T follicular helper cell (primary cell): ENCODE data around the gene FAM3A.
A peak's percentile ranks its signal among the peaks of the same experiment; 100 is the strongest.

Experiments
- DNase-seq: peaks from one replicate; pipeline ENCODE4 v3.0.0-alpha.2; 2020; ENCODE audit warnings: low read depth

FAM3A gene

DNA sequence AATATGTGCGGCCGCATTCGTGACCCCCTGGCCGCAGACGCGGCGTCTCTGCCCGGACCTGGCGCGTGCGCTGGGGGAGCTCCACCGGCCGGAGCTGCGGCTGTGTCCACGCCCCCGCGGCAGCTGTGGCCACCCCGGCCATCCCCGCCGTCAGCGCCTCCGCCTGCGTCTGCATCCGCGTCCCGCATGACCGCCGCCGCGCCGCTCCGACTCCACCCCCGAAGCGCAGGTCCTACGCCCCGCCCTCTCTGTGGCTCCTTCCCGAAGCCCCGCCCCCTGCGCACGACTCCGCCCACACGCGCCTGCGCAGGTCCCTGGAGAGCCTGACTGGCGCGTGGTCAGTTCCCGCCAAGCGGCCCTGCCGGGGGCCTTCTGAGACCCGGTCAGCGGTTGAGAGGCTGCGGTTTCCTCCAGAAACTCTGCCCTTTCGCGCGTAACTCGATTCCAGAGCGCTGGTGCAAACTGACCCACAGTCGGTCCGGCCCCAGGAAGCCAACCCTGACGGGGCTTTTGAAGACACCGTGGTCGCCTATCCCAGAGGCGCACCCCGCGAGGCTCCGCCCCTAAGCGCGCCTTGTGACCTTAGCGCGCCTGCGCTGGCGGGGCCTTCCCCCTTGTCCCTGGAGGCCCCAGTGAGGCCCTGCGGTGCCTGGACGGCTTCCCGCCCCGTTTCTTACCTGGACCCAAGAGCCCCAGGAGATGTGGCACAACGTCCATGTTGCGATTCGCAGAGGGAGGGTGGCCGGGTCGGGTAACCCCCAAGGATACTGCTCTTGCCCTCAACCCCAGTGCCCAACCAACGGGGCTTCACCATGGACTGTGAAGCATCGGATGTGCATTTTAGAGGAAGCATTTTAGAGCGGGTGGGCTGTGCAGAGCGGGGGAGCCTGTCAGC is 37.1 kb downstream of the FAM3A start, which contains the start of gene LAGE3:
LAGE3 (minus strand) TSS at position 554 of the 895 bp plus-strand sequence; CDS start at position 188, 366 bp downstream.
- DNase-seq, result peak; percentile 88

GRCh38 chrX:154477891-154478477 is 38.0 kb downstream of the FAM3A start:
- no peak for DNase-seq

DNA sequence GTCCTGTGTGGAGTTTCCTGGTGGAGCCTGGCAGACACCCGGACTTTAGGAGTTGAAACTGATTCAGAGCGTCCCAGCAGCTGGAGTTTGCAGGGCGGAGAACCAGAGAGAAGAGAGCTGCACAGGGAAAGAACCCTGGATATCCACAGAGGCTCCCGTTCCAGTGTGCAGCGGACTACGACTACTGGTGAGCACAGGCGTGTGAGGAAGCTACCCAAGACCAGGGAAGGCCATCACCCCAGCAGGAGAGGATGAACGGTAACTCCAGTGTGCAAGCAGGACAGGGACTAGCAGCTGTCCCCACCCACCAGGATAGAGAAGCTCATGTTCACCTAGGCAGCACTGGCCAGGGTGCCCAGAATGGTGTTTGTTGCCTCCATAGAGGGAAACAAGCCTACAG is 39.2 kb downstream of the FAM3A start:
- no peak for DNase-seq

- DNase-seq, result no peak
Measured at GRCh38 chrX:154473683-154474082, 42.3 kb downstream of the FAM3A start.

GRCh38 chrX:154472685-154473632 is 43.1 kb downstream of the FAM3A start:
- no peak for DNase-seq

GRCh38 chrX:154471839-154472684 is 44.0 kb downstream of the FAM3A start:
- DNase-seq, result no peak

DNA sequence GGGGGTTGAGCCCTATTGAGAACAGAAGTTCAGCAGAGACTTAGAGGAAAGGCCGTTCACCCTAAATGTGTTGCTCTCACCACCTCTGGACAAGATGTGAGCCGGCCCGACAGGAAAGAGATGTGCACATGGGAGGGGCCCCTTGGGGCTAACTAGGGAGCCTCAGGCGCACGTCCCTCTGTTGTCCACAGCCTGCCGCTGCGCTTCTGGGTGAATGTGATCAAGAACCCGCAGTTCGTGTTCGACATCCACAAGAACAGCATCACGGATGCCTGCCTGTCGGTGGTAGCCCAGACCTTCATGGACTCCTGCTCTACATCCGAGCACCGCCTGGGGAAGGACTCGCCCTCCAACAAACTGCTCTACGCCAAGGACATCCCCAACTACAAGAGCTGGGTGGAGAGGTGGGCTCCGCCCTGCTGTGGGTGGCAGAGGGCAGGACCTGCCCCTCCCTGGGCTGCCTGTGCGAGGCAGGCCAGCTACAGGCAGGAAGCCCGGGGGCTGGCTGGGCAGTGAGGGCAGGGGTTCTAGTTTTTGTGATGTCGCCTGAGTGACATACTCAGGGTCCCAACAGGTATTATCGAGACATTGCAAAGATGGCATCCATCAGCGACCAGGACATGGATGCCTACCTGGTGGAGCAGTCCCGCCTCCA is 45.0 kb downstream of the FAM3A start:
- no peak for DNase-seq

DNA sequence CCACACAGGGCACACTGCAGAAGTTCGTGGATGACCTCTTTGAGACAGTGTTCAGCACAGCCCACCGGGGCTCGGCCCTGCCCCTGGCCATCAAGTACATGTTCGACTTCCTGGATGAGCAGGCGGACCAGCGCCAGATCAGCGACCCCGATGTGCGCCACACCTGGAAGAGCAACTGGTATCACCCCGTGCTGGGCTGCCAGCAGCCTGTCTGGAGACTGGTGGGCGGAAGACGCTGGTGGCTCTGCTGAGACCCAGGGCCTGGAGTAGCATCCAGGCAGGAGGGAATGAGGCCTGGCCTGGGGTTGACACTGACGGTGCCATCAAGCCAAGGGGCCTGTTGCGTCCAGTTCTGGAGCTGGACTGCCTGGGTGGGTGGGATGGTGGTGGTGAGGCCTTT is 45.6 kb downstream of the FAM3A start:
- no peak for DNase-seq

- no peak for DNase-seq
Measured at GRCh38 chrX:154469880-154470279, 46.2 kb downstream of the FAM3A start.

DNA sequence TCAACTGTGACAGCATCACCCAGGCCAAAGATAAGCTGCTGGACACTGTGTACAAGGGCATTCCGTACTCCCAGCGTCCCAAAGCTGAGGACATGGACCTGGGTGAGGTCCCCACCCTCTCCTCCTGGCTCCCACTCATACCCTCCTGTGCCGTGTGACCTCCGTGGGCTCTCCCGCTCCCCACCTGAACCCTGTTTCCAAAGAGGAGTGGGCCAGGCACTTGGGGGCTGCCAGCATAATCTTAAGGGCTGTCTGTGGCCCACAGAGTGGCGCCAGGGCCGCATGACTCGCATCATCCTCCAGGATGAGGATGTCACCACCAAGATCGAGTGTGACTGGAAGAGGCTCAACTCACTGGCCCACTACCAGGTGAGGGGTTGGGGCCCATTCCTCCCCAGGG is 46.9 kb downstream of the FAM3A start:
- DNase-seq, result no peak

DNA sequence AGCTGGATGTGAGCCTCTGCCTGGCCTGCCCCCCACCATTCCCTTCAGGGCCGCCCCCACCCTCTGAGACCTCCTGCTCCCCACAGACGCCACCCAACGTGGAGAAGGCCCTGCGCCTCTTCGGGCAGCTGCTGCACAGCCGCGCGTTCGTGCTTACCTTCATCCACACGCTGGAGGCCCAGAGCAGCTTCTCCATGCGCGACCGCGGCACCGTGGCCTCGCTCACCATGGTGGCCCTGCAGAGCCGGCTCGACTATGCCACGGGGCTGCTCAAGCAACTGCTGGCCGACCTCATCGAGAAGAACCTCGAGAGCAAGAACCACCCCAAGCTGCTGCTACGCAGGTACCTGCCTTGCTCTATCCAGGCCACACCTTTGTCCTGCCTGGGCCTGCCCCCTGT is 47.8 kb downstream of the FAM3A start:
- no peak for DNase-seq

GRCh38 chrX:154467556-154467955 is 48.5 kb downstream of the FAM3A start:
- DNase-seq, result no peak

GRCh38 chrX:154466907-154467306 is 49.1 kb downstream of the FAM3A start:
- DNase-seq, result no peak

DNA sequence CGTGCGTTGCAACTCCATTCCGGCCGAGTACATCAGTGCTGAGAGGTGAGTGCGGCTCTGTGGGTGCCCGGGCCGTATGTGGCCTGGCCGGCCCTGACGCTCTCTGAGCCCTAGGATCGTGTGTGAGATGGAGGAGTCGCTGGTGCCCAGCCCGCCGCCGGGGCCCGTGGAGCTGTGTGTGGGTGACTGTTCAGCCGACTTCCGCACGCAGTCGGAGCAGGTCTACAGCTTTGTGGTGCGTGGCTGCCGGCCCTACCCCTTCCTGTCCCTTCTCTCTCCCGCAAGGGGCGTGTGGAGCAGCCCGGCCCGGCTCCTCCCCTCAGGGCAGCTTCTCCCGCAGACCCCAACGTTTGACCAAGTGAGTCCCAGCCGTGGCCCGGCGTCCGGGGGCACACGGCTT is 50.0 kb downstream of the FAM3A start:
- no peak for DNase-seq

DNA sequence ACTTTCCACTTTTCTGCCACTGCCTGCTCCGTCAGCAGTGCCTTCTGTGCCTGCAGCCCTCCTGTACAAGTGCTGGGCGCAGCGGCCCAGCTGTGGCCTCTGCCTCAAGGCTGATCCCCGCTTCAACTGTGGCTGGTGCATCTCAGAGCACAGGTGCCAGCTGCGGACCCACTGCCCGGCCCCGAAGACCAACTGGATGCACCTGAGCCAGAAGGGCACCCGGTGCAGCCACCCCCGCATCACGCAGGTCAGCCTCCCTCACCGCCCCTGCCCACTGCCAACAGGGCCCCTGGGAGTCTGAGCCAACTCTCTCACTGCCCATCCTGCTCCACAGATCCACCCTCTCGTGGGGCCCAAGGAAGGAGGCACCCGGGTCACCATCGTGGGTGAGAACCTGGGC is 50.4 kb downstream of the FAM3A start:
- no peak for DNase-seq

DNA sequence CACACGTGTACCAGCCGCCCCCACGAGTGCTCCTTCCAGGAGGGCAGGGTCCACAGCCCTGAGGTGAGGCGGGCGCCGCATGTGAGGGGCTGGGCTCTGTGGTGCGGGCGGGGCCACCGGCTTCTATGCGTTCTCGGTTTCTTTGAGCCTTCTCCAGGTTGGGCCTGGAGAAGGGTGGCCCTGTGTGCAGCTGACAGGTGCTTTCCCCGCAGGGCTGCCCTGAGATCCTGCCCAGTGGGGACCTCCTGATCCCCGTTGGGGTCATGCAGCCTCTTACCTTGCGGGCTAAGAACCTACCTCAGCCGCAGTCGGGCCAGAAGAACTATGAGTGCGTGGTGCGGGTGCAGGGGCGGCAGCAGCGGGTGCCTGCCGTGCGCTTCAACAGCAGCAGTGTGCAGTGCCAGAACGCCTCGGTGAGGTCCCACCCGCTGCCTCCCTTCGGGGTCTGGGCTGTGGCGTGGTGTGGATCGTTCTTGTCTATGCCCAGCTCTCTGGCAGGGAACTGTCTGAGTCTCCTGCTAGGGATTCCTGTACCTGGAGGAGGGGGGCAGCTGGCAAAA is 51.1 kb downstream of the FAM3A start:
- DNase-seq, result no peak

DNA sequence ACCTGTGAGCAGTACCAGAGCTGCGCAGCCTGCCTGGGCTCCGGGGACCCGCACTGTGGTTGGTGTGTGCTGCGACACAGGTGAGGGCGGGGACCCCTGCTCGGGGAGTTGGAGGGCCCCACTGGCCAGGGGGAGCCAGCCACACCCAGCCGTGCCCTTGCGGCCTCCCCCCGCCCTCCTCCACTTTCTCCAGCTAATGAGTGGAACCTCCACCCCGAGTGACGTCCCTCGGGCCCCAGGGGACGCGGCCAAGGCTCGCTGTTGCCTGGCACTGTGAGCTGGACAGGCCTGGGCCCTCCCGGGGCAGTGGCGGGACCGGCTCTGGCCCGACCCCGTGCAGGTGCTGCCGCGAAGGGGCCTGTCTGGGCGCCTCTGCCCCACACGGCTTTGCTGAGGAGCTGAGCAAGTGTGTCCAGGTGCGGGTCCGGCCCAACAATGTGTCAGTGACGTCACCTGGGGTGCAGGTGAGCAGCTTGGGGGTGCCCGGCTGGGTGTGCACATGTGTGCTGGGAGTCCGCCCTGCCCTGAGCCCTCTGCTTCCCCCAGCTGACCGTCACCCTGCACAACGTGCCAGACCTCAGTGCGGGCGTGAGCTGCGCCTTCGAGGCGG is 52.3 kb downstream of the FAM3A start:
- no peak for DNase-seq

DNA sequence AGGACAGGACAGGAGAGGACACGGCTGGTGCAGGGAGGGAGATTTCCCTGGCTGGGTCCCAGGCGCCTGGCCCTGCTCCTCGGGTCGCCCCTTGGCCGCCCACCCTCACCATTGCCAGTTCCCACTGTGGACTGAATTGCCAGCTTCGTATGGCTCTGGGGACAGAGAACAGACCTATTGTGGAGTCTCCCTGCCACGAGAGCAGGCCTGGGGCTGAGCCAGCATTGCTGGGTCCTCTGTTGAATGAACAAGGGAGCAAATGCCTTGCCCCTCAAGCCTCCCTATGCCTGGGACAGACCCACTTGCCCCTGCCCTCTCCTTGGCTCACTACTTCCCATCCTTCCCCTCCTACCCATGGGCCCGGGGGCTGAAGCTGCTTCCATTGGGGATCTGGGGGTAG is 53.6 kb downstream of the FAM3A start:
- DNase-seq, result no peak

- no peak for DNase-seq
Measured at GRCh38 chrX:154460326-154460725, 55.7 kb downstream of the FAM3A start.

DNA sequence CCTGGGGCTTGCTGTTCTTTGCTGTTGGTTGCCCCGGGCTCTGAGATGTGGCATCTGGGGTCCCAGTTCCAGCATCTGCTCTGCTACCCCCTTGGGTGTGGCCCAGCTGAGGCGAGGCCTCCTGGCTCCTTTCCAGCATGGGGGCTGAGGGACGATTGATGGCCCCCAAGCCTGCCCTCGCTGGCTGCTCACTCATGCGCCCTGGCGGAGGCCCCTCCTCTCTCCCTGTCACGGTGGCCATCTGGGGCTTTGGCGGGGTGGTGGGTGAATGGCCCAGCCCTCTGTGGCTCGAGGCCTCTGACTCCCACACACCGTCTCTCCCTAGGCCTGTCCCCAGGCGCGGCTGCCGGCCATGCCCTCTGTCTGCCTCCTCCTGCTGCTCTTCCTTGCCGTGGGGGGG is 56.2 kb downstream of the FAM3A start:
- no peak for DNase-seq
